ENCODE data around the gene TBC1D7.
A peak's percentile ranks its signal among the peaks of the same experiment; 100 is the strongest.

The TBC1D7 gene

DNA sequence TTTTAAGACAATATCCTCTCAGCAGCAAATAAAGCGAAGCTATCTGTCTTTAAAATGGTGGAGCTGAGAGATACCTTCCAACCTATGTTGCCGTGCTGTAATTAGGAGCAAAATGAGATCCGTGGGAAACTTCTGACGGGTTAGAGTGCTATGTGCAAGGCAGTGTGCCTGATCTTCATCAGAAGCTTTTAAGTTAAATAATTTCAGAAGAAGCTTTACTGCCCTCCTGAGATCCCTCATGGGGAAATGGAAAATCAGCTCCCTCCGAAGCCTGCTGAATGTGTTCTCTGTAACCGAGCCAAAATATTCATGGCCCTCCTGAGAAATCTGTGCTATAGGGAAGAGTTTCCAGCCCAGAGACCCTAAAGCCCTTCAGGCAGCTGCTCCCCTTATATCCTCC, 43.7 kb upstream of the TBC1D7 start:
- TF ChIP-seq, protein P1, sequence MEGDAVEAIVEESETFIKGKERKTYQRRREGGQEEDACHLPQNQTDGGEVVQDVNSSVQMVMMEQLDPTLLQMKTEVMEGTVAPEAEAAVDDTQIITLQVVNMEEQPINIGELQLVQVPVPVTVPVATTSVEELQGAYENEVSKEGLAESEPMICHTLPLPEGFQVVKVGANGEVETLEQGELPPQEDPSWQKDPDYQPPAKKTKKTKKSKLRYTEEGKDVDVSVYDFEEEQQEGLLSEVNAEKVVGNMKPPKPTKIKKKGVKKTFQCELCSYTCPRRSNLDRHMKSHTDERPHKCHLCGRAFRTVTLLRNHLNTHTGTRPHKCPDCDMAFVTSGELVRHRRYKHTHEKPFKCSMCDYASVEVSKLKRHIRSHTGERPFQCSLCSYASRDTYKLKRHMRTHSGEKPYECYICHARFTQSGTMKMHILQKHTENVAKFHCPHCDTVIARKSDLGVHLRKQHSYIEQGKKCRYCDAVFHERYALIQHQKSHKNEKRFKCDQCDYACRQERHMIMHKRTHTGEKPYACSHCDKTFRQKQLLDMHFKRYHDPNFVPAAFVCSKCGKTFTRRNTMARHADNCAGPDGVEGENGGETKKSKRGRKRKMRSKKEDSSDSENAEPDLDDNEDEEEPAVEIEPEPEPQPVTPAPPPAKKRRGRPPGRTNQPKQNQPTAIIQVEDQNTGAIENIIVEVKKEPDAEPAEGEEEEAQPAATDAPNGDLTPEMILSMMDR (conservative IDR thresholded peaks at IDR 0.05; ENCODE audit: control insufficient read depth, insufficient read depth, low read depth, low read length): no peak
- no peak for DNase-seq (ENCODE audit: low read depth)
- no peak overlapping the region for H3K4me3 ChIP-seq (ENCODE audit: control insufficient read depth, low read depth, low read length)

DNA sequence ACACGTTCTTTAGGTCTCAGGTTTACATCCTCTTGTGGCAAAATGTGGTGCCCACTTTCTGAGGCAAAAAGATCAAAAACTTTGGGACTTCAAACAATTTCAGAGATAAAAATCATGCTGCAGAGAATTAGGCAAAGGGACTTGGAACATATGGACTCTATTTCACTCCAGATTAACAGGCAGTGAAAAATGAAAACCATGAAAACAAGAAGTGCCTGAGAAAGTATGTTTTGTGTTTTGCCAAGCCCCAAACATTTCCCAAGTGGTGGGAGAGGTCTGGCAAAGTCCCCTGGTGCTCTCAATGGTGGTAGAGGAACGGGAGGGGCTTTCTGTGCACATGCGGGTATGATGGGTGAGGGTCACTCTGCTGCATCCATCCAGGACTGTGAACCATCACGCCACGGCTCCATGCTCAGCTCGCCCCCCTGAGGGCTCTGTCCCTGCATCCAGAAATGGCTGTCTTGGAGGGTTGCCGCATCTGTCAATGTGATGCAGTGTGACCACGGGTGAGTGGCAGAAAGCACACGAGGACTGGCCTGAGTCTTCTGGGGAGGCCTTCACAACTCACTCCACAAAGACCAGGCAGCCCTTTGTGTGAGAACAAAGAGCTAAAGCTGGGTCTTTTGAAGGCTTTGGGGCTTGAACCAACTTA, 43.2 kb upstream of the TBC1D7 start:
- TF ChIP-seq, protein P1 (conservative IDR thresholded peaks at IDR 0.05; ENCODE audit: control insufficient read depth, insufficient read depth, low read depth, low read length): no peak
- no peak overlapping the region for H3K4me3 ChIP-seq (ENCODE audit: control insufficient read depth, low read depth, low read length)
- no peak for DNase-seq (ENCODE audit: low read depth)

DNA sequence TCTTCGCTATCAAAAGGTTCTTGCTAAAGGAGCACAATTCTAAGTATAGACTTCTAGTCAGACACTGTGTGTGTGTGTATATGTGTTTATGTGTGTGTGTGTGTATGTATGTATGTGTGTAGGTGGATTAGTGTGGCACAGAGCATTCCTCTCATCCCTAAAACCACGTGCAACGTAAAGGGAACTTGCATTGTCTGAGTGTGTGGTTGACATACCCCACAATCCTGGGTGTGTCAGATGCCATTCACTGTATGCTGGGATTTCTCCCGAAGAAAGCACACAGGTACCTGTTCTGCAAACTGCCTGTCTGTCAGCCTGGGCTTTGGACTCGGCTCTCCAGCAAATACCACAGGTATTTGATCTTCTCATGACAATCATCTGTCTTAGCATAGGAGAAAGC, 42.3 kb upstream of the TBC1D7 start:
- TF ChIP-seq, protein P1 (conservative IDR thresholded peaks at IDR 0.05; ENCODE audit: control insufficient read depth, insufficient read depth, low read depth, low read length): no peak
- no peak overlapping the region for H3K4me3 ChIP-seq (ENCODE audit: control insufficient read depth, low read depth, low read length)
- DNase-seq (ENCODE audit: low read depth): no peak

DNA sequence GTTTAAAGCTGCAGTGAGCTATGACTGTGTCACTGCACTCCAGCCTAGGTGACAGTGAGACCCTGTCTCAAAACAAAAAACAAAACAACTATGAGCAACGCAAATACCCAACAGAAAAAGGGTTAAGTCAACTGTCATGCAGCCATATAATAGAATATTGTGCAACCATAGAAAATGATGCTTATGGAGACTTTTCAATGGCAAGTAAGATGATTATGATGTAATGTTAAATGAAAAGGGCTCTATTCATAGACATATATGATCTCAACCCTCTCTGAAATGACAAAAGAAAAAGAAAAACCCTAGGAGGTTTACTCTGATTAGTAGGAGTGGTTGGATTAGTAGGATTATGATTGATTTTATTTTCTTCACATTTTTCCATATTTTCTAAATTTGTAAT, 41.3 kb upstream of the TBC1D7 start:
- TF ChIP-seq, protein P1 (conservative IDR thresholded peaks at IDR 0.05; ENCODE audit: control insufficient read depth, insufficient read depth, low read depth, low read length): no peak
- H3K4me3 ChIP-seq (ENCODE audit: control insufficient read depth, low read depth, low read length): no peak overlapping the region
- DNase-seq (ENCODE audit: low read depth): no peak

DNA sequence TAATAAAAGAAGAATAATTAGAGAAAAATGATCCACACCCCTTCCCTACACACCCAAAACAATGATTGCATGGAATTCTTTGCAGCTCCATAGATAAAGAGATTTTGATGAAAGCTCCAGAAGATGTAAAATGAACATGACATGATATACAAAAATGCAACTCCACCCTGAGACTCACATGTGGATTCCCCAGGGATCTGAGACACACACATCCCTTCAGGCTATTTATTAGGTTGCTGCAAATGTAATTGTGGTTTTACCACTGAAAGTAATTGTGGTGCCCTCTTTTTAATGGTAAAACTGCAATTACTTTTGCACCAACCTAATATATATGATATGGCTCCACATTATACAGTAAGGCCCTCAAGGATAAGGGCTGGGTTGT, 40.4 kb upstream of the TBC1D7 start:
- TF ChIP-seq, protein P1 (conservative IDR thresholded peaks at IDR 0.05; ENCODE audit: control insufficient read depth, insufficient read depth, low read depth, low read length): no peak
- H3K4me3 ChIP-seq (ENCODE audit: control insufficient read depth, low read depth, low read length): no peak overlapping the region
- DNase-seq (ENCODE audit: low read depth): peak; percentile 53

DNA sequence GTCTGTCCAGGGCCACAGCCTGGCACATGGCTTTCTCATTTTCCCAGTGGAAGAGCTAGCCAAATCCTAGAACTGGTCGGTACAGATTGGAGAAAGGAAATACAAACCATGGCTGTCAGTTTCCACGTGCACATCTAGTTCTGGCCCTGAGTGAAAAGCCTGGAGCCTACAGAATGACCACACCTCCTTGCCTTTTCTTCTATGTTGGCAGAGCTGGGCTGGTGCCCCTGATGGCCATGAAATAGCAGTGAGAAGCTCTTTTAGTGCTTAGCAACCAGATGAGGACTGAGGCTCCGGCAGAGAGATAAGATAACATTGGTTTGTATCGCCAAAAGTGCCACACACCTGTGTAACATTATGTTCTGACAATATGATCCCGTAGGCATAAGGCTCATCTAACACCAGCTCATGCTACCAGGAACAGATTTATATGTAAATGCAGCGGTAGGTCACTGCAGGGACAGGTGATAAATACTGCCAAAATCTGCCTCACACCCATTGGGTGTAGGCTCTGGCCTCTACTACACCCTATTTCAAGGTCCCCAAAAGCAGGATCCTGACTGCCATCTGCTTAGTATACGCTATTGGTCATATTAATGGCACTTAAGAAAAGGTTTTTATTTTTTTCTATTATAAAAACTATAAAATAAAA, 39.9 kb upstream of the TBC1D7 start:
- no peak for DNase-seq (ENCODE audit: low read depth)
- TF ChIP-seq, protein P1 (conservative IDR thresholded peaks at IDR 0.05; ENCODE audit: control insufficient read depth, insufficient read depth, low read depth, low read length): no peak
- no peak overlapping the region for H3K4me3 ChIP-seq (ENCODE audit: control insufficient read depth, low read depth, low read length)
